Retinal pigment epithelial cell (primary cell): ENCODE data around the gene GP9.

ENCODE experiments used
- DNase-seq: peaks from one replicate; pipeline ENCODE4 v3.0.0-alpha.2; 2010; ENCODE audit warnings: low read depth
- H3K4me3 ChIP-seq: 2 replicates; pipeline ENCODE4 v1.5.1; 2011; ENCODE audit warnings: mild to moderate bottlenecking, low read length, control low read depth, moderate library complexity
- TF ChIP-seq, protein P1 (sequence below): conservative IDR thresholded peaks from 2 replicates; pipeline ENCODE4 v1.5.1; 2011; ENCODE audit warnings: low read depth, low read length, control low read depth, inconsistent platforms

Gene GP9

DNA sequence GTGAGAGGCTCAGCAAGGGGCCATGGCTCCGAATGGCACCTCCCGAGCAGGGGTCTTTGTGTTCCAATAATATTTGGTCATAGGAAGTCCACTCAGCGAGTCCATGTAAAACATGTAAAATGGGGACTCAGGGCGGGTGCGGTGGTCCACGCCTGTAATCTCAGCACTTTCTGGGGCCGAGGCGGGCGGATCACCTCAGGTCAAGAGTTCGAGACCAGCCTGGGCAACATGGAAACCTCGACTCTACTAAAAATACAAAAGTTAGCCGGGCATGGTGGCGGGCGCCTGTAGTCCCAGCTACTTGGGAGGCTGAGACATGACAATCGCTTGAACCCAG, 33.1 kb upstream of the GP9 start:
- TF ChIP-seq, protein P1, sequence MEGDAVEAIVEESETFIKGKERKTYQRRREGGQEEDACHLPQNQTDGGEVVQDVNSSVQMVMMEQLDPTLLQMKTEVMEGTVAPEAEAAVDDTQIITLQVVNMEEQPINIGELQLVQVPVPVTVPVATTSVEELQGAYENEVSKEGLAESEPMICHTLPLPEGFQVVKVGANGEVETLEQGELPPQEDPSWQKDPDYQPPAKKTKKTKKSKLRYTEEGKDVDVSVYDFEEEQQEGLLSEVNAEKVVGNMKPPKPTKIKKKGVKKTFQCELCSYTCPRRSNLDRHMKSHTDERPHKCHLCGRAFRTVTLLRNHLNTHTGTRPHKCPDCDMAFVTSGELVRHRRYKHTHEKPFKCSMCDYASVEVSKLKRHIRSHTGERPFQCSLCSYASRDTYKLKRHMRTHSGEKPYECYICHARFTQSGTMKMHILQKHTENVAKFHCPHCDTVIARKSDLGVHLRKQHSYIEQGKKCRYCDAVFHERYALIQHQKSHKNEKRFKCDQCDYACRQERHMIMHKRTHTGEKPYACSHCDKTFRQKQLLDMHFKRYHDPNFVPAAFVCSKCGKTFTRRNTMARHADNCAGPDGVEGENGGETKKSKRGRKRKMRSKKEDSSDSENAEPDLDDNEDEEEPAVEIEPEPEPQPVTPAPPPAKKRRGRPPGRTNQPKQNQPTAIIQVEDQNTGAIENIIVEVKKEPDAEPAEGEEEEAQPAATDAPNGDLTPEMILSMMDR = no peak
- DNase-seq = no peak
- H3K4me3 ChIP-seq = peak overlapping the region; percentile 38

DNA sequence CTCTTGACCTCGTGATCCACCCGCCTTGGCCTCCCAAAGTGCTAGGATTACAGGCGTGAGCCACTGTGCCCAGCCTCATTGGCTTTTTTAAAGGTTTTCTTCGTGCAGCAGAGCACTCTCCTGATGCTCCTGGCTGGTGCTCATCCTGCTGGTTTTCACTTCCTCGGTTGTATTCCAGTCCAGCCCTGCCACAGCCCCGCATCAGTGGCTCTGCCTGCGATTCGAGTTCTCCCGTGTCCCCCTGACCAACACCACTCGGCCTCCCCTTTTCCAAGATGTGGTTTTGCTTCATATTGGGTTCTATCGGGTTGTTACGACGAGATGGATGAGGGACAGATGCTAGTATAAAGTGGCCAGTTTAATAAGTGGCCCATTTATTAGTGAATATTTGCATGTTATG, 31.7 kb upstream of the GP9 start:
- DNase-seq = no peak
- H3K4me3 ChIP-seq = no peak overlapping the region
- TF ChIP-seq, protein P1 = no peak

DNA sequence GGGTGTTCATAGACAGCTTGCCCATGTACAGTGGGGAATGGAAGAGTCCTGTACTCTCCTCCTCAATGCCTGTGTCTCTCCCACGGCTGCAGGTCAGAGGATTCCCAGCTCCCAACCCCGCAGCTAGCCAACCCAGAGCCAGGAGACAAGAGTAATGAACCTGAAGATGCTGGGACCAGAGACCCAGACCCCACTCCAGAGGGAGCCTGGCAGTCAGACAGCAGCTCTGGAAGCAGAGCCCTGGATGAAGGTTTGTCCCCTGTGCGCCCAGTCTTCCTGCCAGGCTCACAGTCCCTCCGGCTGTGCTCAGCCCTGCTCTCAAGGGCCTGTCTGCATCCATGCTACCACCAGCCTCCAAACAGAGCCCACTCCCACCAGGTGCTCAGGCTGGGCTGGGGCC, 30.0 kb upstream of the GP9 start:
- DNase-seq = no peak
- TF ChIP-seq, protein P1 = no peak
- no peak overlapping the region for H3K4me3 ChIP-seq

DNA sequence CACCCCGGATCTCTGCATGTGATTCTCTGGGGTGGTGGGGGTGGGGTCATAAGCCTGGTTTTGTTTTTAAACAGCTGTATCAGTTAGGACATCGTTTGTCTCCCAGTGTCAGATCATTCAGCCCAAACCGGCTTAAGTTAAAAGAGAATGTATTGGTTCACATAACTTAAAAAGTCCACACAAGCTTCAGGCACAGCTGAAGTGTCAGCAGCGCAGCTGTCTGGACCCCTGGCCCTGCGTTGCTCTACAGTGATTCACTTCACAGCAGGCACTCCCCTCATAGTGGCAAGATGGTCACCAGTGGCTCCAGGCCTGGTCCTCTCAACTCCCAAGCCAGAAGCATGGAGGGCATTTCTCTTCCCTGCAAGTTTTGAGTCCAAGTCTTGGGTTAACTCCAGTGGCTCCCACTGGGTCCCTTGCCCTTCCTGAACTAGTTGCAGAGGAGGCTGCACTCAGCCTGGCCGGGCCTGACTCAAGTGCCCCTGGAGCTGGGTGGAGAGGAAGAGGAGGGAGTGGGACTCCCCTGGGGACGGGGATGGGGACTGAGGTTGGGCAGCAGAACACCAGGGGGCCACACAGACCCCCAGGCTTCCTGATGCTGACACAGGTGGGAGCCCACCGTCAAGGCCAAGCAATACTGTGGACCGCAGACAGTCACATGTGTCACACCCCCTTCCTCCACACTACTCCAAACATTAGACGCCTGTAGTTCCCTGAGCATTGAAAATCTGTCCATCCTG, 28.9 kb upstream of the GP9 start:
- no peak for DNase-seq
- H3K4me3 ChIP-seq = no peak overlapping the region
- TF ChIP-seq, protein P1 = no peak

DNA sequence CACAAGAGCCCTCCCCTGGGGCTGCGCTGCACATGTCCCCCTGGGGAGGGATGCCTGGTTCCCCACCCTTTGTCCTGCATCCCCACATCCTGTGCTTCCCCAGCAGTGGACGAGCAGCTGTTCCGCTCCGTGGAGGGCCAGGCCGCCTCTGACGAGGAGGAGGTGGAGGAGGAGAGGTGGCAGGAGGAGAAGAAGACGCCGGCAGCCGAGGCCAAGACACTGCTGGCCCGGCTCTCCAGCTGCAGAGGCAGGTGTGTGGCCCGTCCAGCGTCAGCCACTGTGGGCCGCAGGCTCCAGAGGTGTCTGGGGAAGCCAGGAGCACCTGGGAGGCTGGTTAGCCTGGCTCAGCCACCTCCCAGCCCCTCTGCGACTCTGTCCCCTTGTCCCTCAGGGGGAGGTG, 27.9 kb upstream of the GP9 start:
- H3K4me3 ChIP-seq = no peak overlapping the region
- no peak for DNase-seq
- TF ChIP-seq, protein P1 = no peak

DNA sequence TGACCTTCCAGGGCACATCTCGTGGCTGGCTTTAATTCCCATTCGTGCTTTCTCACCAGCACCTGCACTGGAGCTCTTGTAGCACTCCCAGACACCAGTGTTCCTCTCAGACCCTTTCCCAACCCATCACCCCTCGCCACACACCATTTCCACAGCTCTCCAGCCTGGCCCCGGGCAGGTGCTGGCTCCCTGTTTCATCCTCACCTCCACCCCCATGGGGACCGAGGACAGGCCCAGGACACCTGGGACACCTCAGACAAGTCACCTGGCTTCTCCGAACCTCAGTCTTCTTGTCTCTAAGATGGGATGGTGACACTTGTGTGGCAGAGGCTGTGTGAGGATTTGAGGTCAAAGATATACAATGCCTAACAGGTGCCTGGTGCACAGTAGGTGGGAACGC, 27.4 kb upstream of the GP9 start:
- DNase-seq = no peak
- no peak overlapping the region for H3K4me3 ChIP-seq
- TF ChIP-seq, protein P1 = no peak

DNA sequence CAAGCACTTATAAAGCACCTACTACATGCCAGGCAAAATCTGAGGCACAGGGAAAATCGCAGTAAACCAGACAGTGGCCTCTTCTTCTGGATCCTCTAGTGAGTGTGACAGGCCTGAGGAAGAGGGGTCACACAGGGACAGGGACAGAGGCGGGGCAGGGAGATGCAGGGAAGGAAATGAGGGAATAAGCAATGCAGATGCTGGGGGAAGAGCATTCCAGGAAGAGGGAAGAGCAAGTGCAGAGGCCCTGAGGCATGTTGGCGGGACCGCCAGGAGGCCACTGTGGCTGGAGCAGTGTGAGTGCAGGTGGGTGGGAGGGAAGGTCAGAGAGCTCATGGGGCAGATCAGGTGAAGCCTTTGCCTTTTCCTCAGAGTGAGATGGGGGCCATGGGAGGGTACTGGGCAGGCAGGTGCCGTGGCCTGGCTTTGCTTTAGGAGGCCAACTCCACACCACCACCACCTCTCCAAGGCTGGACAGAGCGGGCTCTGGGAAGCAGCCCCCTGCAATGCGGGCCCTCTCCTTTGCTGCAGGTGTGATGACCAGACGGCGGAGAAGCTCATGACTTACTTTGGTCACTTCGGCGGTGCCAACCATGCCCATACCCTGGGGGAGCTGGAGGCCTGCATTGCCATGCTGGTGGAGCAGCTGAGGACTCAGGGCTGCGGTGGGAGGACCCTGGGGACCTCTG, 26.8 kb upstream of the GP9 start:
- no peak overlapping the region for H3K4me3 ChIP-seq
- no peak for DNase-seq
- TF ChIP-seq, protein P1 = no peak
